Ureter (tissue), 1 donor: Measurements from ENCODE around the gene CLEC10A. TPM values are rescaled to one million over a fixed set of nuclear protein-coding genes. Genes with fewer than 3 reads are reported as not detected.
"Not testable (repeated sequence)": the region's sequence is repeated elsewhere in the genome, so short reads cannot be mapped to it uniquely, and the experiment has no call there.

ENCODE experiments used
- DNase-seq: peaks from one replicate; pipeline ENCODE4 v3.0.0-alpha.2; 2020; ENCODE audit warnings: low spot score
- total RNA-seq: library from RNA; stranded (reverse); gene quantifications from one replicate; pipeline ENCODE4 v1.2.4, GENCODE V29; 2023
- donor health status: DM: yes; HTN: yes; CAD: no.

Gene CLEC10A
- total RNA-seq, 1 donor from 2014 or later, result 5.1 TPM

- DNase-seq, result no peak
Measured at GRCh38 chr17:7072406-7072805, 7.6 kb downstream of the CLEC10A start.

GRCh38 chr17:7070712-7071111 lies 9.3 kb downstream of the CLEC10A start:
- DNase-seq, result no peak

GRCh38 chr17:7068268-7068667 lies 11.8 kb downstream of the CLEC10A start:
- no peak for DNase-seq

GRCh38 chr17:7067198-7067597 lies 12.9 kb downstream of the CLEC10A start:
- no peak for DNase-seq

GRCh38 chr17:7064261-7064660 lies 15.8 kb downstream of the CLEC10A start:
- DNase-seq, result no peak

GRCh38 chr17:7063518-7064094 lies 16.4 kb downstream of the CLEC10A start:
- DNase-seq, result no peak

- no peak for DNase-seq
Measured at GRCh38 chr17:7060165-7060891, 19.7 kb downstream of the CLEC10A start.

GRCh38 chr17:7058831-7059447 lies 21.1 kb downstream of the CLEC10A start:
- DNase-seq, result no peak

- no peak for DNase-seq
Measured at GRCh38 chr17:7056386-7056785, 23.7 kb downstream of the CLEC10A start.

GRCh38 chr17:7050583-7050982 lies 29.5 kb downstream of the CLEC10A start:
- DNase-seq, result not testable (repeated sequence)

GRCh38 chr17:7048968-7049367 lies 31.1 kb downstream of the CLEC10A start:
- DNase-seq, result no peak

GRCh38 chr17:7047566-7047965 lies 32.5 kb downstream of the CLEC10A start:
- no peak for DNase-seq

GRCh38 chr17:7046725-7047397 lies 33.2 kb downstream of the CLEC10A start:
- not testable (repeated sequence) for DNase-seq

GRCh38 chr17:7046127-7046724 lies 33.8 kb downstream of the CLEC10A start:
- DNase-seq, result peak; percentile 91

- DNase-seq, result no peak
Measured at GRCh38 chr17:7045492-7046126, 34.4 kb downstream of the CLEC10A start.

- DNase-seq, result no peak
Measured at GRCh38 chr17:7043497-7044198, 36.4 kb downstream of the CLEC10A start, which contains the start of gene SLC16A11. Gene SLC16A11 (minus strand): TSS chr17:7044092. CDS start chr17:7043513, 579 bp downstream.

GRCh38 chr17:7043182-7043496 lies 36.9 kb downstream of the CLEC10A start:
- no peak for DNase-seq

GRCh38 chr17:7042501-7043181 lies 37.4 kb downstream of the CLEC10A start:
- peak; percentile 46 for DNase-seq

- peak; percentile 43 for DNase-seq
Measured at GRCh38 chr17:7041607-7042500, 38.2 kb downstream of the CLEC10A start.
